Heart right ventricle (tissue), 16 donors: Measurements from ENCODE around the gene DZANK1. TPM values are rescaled to one million over a fixed set of nuclear protein-coding genes. Genes with fewer than 3 reads are reported as not detected.

Source experiments
- ATAC-seq, 8 donors: fragments of 200-7000 bp; cut with Tn5 transposase; one replicate each; pipeline ENCODE4 v1.9.1; 2020; ENCODE audit warnings: mild to moderate bottlenecking in 8 of 8, moderate library complexity in 8 of 8, moderate number of reproducible peaks in 1 of 8
- DNase-seq, 2 donors: peaks; one replicate each; pipeline ENCODE4 v3.0.0-alpha.2; 2020
- H3K27ac ChIP-seq, 10 donors: fragments of 200-600 bp; sonication (generic) in 2 of 10; one replicate each; pipeline versions ENCODE4 v1.5.0 to v1.8.0; 2020 to 2022; ENCODE audit warnings: mild to moderate bottlenecking in 3 of 10
- H3K27me3 ChIP-seq, 7 donors: fragments of 200-600 bp; one replicate each; pipeline ENCODE4 v1.8.0; 2021 to 2022; ENCODE audit warnings: mild to moderate bottlenecking in 2 of 7
- H3K36me3 ChIP-seq, 9 donors: fragments of 200-600 bp; sonication (generic) in 1 of 9; one replicate each; pipeline versions ENCODE4 v1.5.0 to v1.8.0; 2020 to 2022; ENCODE audit warnings: mild to moderate bottlenecking in 2 of 9
- H3K4me1 ChIP-seq, 9 donors: fragments of 200-600 bp; sonication (generic) in 1 of 9; one replicate each; pipeline versions ENCODE4 v1.5.0 to v1.8.0; 2020 to 2022; ENCODE audit warnings: mild to moderate bottlenecking in 4 of 9
- H3K4me3 ChIP-seq, 10 donors: fragments of 200-600 bp; sonication (generic) in 2 of 10; one replicate each; pipeline versions ENCODE4 v1.5.0 to v1.8.0; 2020 to 2022; ENCODE audit warnings: mild to moderate bottlenecking in 7 of 10, moderate library complexity in 2 of 10
- H3K9me3 ChIP-seq, 11 donors: fragments of 200-600 bp in 10 of 11; sonication (generic) in 2 of 11; one replicate each; pipeline versions ENCODE4 v1.5.0 to v1.8.0; 2013 to 2022; ENCODE audit warnings: mild to moderate bottlenecking in 2 of 11, control low read depth in 1 of 11, moderate library complexity in 1 of 11
- CTCF ChIP-seq, 9 donors: fragments of 200-600 bp; sonication (generic) in 2 of 9; IDR thresholded peaks; one replicate each; pipeline versions ENCODE4 v1.5.0 to v1.8.0; 2021 to 2022; ENCODE audit warnings: antibody characterized with exemption in 9 of 9, mild to moderate bottlenecking in 5 of 9, moderate library complexity in 1 of 9
- WGBS, 2 donors: extraction: QIAGEN DNeasy Blood & Tissue Kit; methylation state at CpG; one replicate each; pipeline ENCODE4 v1.1.7; 2013; ENCODE audit warnings: inconsistent platforms in 1 of 2; 5-methylcytosine and 5-hydroxymethylcytosine counted together
- intact Hi-C, 10 donors: fragments of 100-400 bp; cut with DNase I; formaldehyde crosslinking; loops; one replicate each; pipeline versions ENCODE4 v1.11.1 to v1.14.2; 2022
- polyA plus RNA-seq, 2 donors: library from polyadenylated mRNA; stranded (reverse); fragments of 200-250 nt; gene quantifications; one replicate each; pipeline ENCODE4 v1.2.3, GENCODE V29; 2013
- total RNA-seq, 10 donors: library from RNA; stranded (reverse); fragmentation: NEBNext Ultra II Directional in 3 of 10; extraction: Animal tissue kit (Norgen Biotek cat#: 25700) in 3 of 10; gene quantifications; one replicate each; pipeline versions ENCODE4 v1.2.1 to v1.2.4, GENCODE V29; 2021 to 2023
- donor health status: Arrhythmogenic right ventricular cardiomyopathy.
- donor health status: ischemic (EF 13 %, LVEDD 7.1; RV severe dilation, severe dysfunction).
- donor health status: healthy with polysubstance abuse.
- donor health status: DM: no; HTN: yes; CAD: no.
- donor health status: DM: no; HTN: no; CAD: no.
- donor health status: ischemic (EF 25% LVEDD 6.9; RV normal size, moderate dysfunction).
- donor health status: ischemic (EF 25% LVEDD 5.7; RV mildly dilated, moderate dysfunction).
- donor health status: healthy.
- donor health status: DM: yes; HTN: yes; CAD: no.
- donor health status: Ischemic cardiomyopathy.
- donor health status: ischemic (EF 35%, LVEDD 5.7; RV mildly dilated, moderate dysfunction).
- donor health status: nonischemic (EF 11% LVEDD 7.7; RV severe dilation, severe dysfunction).
- donor health status: DM: yes; HTN: yes; CAD: no.
- donor health status: PGD.
- donor health status: ischemic (EF 29% LVEDD 5.4; RV normal size, mild dysfunction).
- donor health status: nonischemic (EF 23%, LVEDD 6.1; RV moderate dilation, normal function).

The DZANK1 gene
- total and polyA plus RNA-seq, 12 donors, result 0.35 to 1.7 (median 0.83) TPM

- ATAC-seq, result no peak
- no peak overlapping the region for H3K27ac ChIP-seq
- no peaks in the 10 kb centered on the region for H3K9me3 ChIP-seq
- H3K27me3 ChIP-seq, result no peaks in the 10 kb centered on the region
- no peak for DNase-seq
- intact Hi-C loops, result loop anchor here in 3 of 10 donors (10.0 kb wide), 2 partner anchors 48 to 1248 kb away; partner anchors contain the start of genes DZANK1 (in 2 of the 3) and POLR3F (in 2 of the 3)
- peaks cover 0 to 4% (median 0%) of the 10 kb centered on the region in 9 donors for H3K4me1 ChIP-seq
- 76 to 77% methylated on average over 5 of the region's 5 CpGs for WGBS, 2 donors
- H3K4me3 ChIP-seq, result no peak overlapping the region
- no peak for TF ChIP-seq CTCF (IDR thresholded peaks at IDR 0.05)
- no peaks in the 10 kb centered on the region for H3K36me3 ChIP-seq
Observed at GRCh38 chr20:18416486-18416885, 50.3 kb downstream of the DZANK1 start.

- no peak for TF ChIP-seq CTCF (IDR thresholded peaks at IDR 0.05)
- WGBS, 2 donors, result 76 to 85% methylated on average over 5 of the region's 5 CpGs
- no peaks in the 10 kb centered on the region for H3K36me3 ChIP-seq
- DNase-seq (no peak), ATAC-seq (no peak)
- H3K4me1 ChIP-seq, result peaks cover 0 to 4% (median 0%) of the 10 kb centered on the region in 9 donors
- H3K9me3 ChIP-seq, result no peaks in the 10 kb centered on the region
- no peaks in the 10 kb centered on the region for H3K27me3 ChIP-seq
- H3K4me3 ChIP-seq, result no peak overlapping the region
- intact Hi-C loops, result loop anchor here in 3 of 10 donors (10.0 kb wide), 2 partner anchors 51 to 1251 kb away; partner anchors contain the start of genes DZANK1 (in 2 of the 3) and POLR3F (in 2 of the 3)
- H3K27ac ChIP-seq, result no peak overlapping the region
Observed at GRCh38 chr20:18414140-18414539, 52.7 kb downstream of the DZANK1 start.

- intact Hi-C loops, result loop anchor here in 3 of 10 donors (10.0 kb wide), 2 partner anchors 52 to 1252 kb away; partner anchors contain the start of genes DZANK1 (in 2 of the 3) and POLR3F (in 2 of the 3)
- no peak overlapping the region for H3K4me3 ChIP-seq
- peak in 1 of 8 donors; percentile 20 for ATAC-seq
- no peak for TF ChIP-seq CTCF (IDR thresholded peaks at IDR 0.05)
- peak overlapping the region in 1 of 10 donors; percentile 11 for H3K27ac ChIP-seq
- peaks cover 0 to 4% (median 0%) of the 10 kb centered on the region in 9 donors for H3K4me1 ChIP-seq
- WGBS, 2 donors, result 79 to 83% methylated on average over 6 of the region's 6 CpGs
- H3K27me3 ChIP-seq, result no peaks in the 10 kb centered on the region
- no peaks in the 10 kb centered on the region for H3K36me3 ChIP-seq
- no peaks in the 10 kb centered on the region for H3K9me3 ChIP-seq
- no peak for DNase-seq
Observed at GRCh38 chr20:18412221-18412901, 54.5 kb downstream of the DZANK1 start.

GRCh38 chr20:18405826-18406225, 61.0 kb downstream of the DZANK1 start:
- intact Hi-C loops, result no loop called here
- H3K27me3 ChIP-seq, result no peaks in the 10 kb centered on the region
- H3K4me3 ChIP-seq, result no peak overlapping the region
- DNase-seq, result no peak
- 90 to 95% methylated on average over 8 of the region's 8 CpGs for WGBS, 2 donors
- H3K9me3 ChIP-seq, result peaks cover 0 to 14% (median 4%) of the 10 kb centered on the region in 11 donors
- H3K4me1 ChIP-seq, result peaks cover 0 to 5% (median 0%) of the 10 kb centered on the region in 9 donors
- TF ChIP-seq CTCF (IDR thresholded peaks at IDR 0.05), result no peak
- no peak for ATAC-seq
- H3K36me3 ChIP-seq, result peaks cover 0 to 5% (median 0%) of the 10 kb centered on the region in 9 donors
- H3K27ac ChIP-seq, result no peak overlapping the region
